ENCODE results near the gene DOK4.

GRCh38 chr16:57498031-57498430 lies 11.7 kb upstream of the DOK4 start:
- TF ChIP-seq CTCF (IDR thresholded peaks at IDR 0.05) (no peak), ZFX (IDR thresholded peaks at IDR 0.05; ENCODE audit: borderline replicate concordance) (no peak)

Data from 22Rv1 (cell line).